Endothelial cell of umbilical vein (primary cell): ENCODE measurements around the gene ZHX3. TPM values are rescaled to one million over a fixed set of nuclear protein-coding genes. Genes with fewer than 3 reads are reported as not detected.

Experiments
- BruUV-seq: library from RNA; stranded (reverse); fragments of 400-500 nt; replicated peaks from 2 replicates; lab custom pipeline; 2021; lab: Mats Ljungman, UMichigan
- CTCF ChIA-PET: fragments of 300-600, 350-600 bp; sonication (Branson Sonifier 250); formaldehyde crosslinking; loops from one replicate; lab custom pipeline; 2021; ENCODE audit warnings: antibody characterized with exemption, inconsistent platforms; lab: Charles Lee
- POLR2A ChIA-PET: fragments of 300-600, 350-600 bp; sonication (Branson Sonifier 250); formaldehyde crosslinking; loops from one replicate; lab custom pipeline; 2021; ENCODE audit warnings: antibody characterized with exemption, inconsistent platforms; lab: Charles Lee
- DNase-seq: peaks from one replicate; pipeline ENCODE4 v3.0.0-alpha.2; 2011; ENCODE audit warnings: low read depth, low spot score
- FAIRE-seq: peaks from 2 replicates; lab custom pipeline; 2011; peaks lifted over from hg19 to GRCh38; lab: Jason Lieb, UNC
- H2AFZ ChIP-seq: 2 replicates; pipeline ENCODE4 v1.6.0; 2012; ENCODE audit warnings: low read depth, low read length, control low read depth, inconsistent platforms
- H3K27ac ChIP-seq: 2 replicates; pipeline ENCODE4 v1.5.1; 2011; ENCODE audit warnings: low read depth, mild to moderate bottlenecking, control low read depth, low read length, moderate library complexity; ENCODE audit not compliant: insufficient read depth
- H3K27me3 ChIP-seq, 2 experiments: 2 replicates each; pipeline versions ENCODE4 v1.6.0 to v1.6.1; 2011; ENCODE audit warnings: low read length in 2 of 2, mixed read lengths in 1 of 2; ENCODE audit not compliant: control insufficient read depth in 2 of 2, insufficient read depth in 2 of 2
- H3K36me3 ChIP-seq, 2 experiments: 2 replicates in 1 of 2; 3 replicates in 1 of 2; pipeline ENCODE4 v1.5.1; 2011; ENCODE audit warnings: low read length in 2 of 2, mild to moderate bottlenecking in 1 of 2, moderate library complexity in 1 of 2; ENCODE audit not compliant: control insufficient read depth in 2 of 2, insufficient read depth in 2 of 2; ENCODE audit errors: extremely low read depth in 1 of 2
- H3K4me1 ChIP-seq: 3 replicates; pipeline ENCODE4 v1.5.1; 2011; ENCODE audit warnings: mild to moderate bottlenecking, low read length; ENCODE audit not compliant: control insufficient read depth, insufficient read depth; ENCODE audit errors: extremely low read depth
- H3K4me2 ChIP-seq: 2 replicates; pipeline ENCODE4 v1.6.1; 2011; ENCODE audit warnings: low read length, control low read depth, mixed read lengths; ENCODE audit not compliant: insufficient read depth
- H3K4me3 ChIP-seq, 3 experiments: fragments of 200-600 bp in 1 of 3; sonication (generic), shearing (Covaris generic) in 1 of 3; replicated peaks in 1 of 3; 2 replicates each; pipeline ENCODE4 v1.5.1; 2011 to 2016; ENCODE audit warnings: control low read depth in 3 of 3, low read length in 3 of 3, mild to moderate bottlenecking in 2 of 3, inconsistent platforms in 1 of 3, low read depth in 1 of 3, moderate library complexity in 1 of 3; ENCODE audit not compliant: insufficient read depth in 1 of 3
- H3K79me2 ChIP-seq: 2 replicates; pipeline ENCODE4 v1.6.0; 2012; ENCODE audit warnings: low read length, inconsistent platforms; ENCODE audit not compliant: control insufficient read depth, insufficient read depth
- H3K9ac ChIP-seq: replicated peaks from 2 replicates; pipeline ENCODE3; 2011; ENCODE audit warnings: low read length, control low read depth; ENCODE audit not compliant: insufficient read depth; ENCODE audit errors: extremely low read depth
- H3K9me1 ChIP-seq: replicated peaks from 3 replicates; pipeline ENCODE4 v1.6.0; 2011; ENCODE audit warnings: mild to moderate bottlenecking, low read length; ENCODE audit not compliant: control insufficient read depth, insufficient read depth; ENCODE audit errors: extremely low read depth
- H3K9me3 ChIP-seq: replicated peaks from 2 replicates; pipeline ENCODE4 v1.5.1; 2012; ENCODE audit warnings: low read length, inconsistent platforms; ENCODE audit not compliant: control insufficient read depth, insufficient read depth
- H4K20me1 ChIP-seq: replicated peaks from 2 replicates; pipeline ENCODE3; 2011; ENCODE audit warnings: mild to moderate bottlenecking, low read length; ENCODE audit not compliant: control insufficient read depth, insufficient read depth; ENCODE audit errors: extremely low read depth
- EZH2 ChIP-seq: IDR thresholded peaks from 2 replicates; pipeline ENCODE4 v1.6.1; 2012; ENCODE audit warnings: borderline replicate concordance, low read depth, mild to moderate bottlenecking, moderate library complexity, low read length, inconsistent platforms; ENCODE audit not compliant: severe bottlenecking
- FOS ChIP-seq: IDR thresholded peaks from 2 replicates; pipeline ENCODE4 v1.6.1; 2011; ENCODE audit warnings: mild to moderate bottlenecking, low read length, moderate library complexity, borderline replicate concordance; ENCODE audit not compliant: insufficient read depth
- GATA2 ChIP-seq: IDR thresholded peaks from 2 replicates; pipeline ENCODE4 v1.7.0; 2011; ENCODE audit warnings: low read depth, mild to moderate bottlenecking, moderate library complexity, mixed read lengths, low read length; ENCODE audit not compliant: insufficient read length, insufficient read depth
- JUN ChIP-seq: IDR thresholded peaks from 2 replicates; pipeline ENCODE4 v1.6.1; 2011; ENCODE audit warnings: borderline replicate concordance, low read depth; ENCODE audit not compliant: insufficient read length, insufficient read depth
- MYC ChIP-seq: IDR thresholded peaks from one replicate; pipeline ENCODE4 v1.6.1; 2011; ENCODE audit warnings: mild to moderate bottlenecking, low read depth, low read length
- POLR2A ChIP-seq: IDR thresholded peaks from 2 replicates; pipeline ENCODE4 v1.6.1; 2012; ENCODE audit warnings: low read depth, mild to moderate bottlenecking, control low read depth, low read length
- POLR2AphosphoS5 ChIP-seq: IDR thresholded peaks from 2 replicates; pipeline ENCODE4 v1.6.1; 2012; ENCODE audit warnings: low read depth, mild to moderate bottlenecking, control low read depth, low read length, moderate library complexity; ENCODE audit not compliant: insufficient read depth
- dilution Hi-C: fragments of 300-500 bp; cut with MboI; formaldehyde crosslinking; loops from one replicate; pipeline ENCODE4 v1.15.0; 2019; ENCODE audit warnings: low sequenced_read_pairs; ENCODE audit not compliant: extremely low pct_ligation_motif_present
- intact Hi-C: fragments of 100-400 bp; cut with micrococcal nuclease; formaldehyde crosslinking; loops from one replicate; pipeline ENCODE4 v1.10.0; 2022
- polyA plus RNA-seq, 4 experiments: library from polyadenylated mRNA; depleted of rRNA in 3 of 4; stranded (reverse) in 3 of 4; unstranded in 1 of 4; fragments of >200 nt; gene quantifications; 2 replicates each; pipeline versions ENCODE4 v1.2.1 to v1.2.3, GENCODE V29; 2011 to 2012; ENCODE audit warnings: missing spikeins in 1 of 4
- total RNA-seq: library from RNA; stranded (reverse); gene quantifications from 2 replicates; pipeline ENCODE4 v1.2.3, GENCODE V29; 2021
- TF ChIP-seq, protein P1 (sequence below): IDR thresholded peaks from 2 replicates; pipeline ENCODE4 v1.6.1; 2011; ENCODE audit not compliant: insufficient read depth, insufficient read length
- TF ChIP-seq, protein P2 (sequence below), 2 donors: IDR thresholded peaks; 1 replicate in 1 of 2; 2 replicates in 1 of 2; pipeline ENCODE4 v1.5.1; 2011; ENCODE audit warnings: low read length in 2 of 2, mild to moderate bottlenecking in 2 of 2, moderate library complexity in 2 of 2, control low read depth in 1 of 2, inconsistent platforms in 1 of 2, low read depth in 1 of 2; ENCODE audit not compliant: insufficient read depth in 1 of 2; ENCODE audit errors: extremely low read depth in 1 of 2

ZHX3 gene
- total and polyA plus RNA-seq, 2 donors (not counting 3 experiments of a cell fraction or from before 2014, with no cell fraction given), result 7.4 to 17.8 TPM

DNA sequence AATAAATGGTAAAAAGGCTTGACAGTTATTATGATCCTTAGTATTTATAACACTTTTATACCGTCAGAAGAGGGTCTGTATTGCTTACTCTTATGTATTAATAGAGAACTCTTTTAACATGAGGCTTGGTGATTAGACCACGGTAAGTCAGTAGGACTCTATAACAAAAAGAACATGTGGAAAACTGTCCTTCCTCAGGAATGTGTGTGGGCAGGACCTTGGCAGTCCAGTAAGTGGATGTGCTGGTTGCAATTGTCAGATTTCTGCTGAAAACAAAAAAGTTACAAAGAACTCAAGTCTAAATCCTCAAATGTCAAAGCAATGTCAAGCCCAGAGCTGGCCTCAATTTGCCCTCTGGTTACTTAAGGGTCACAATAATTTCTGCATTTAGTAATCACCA lies 99.1 kb downstream of the ZHX3 start:
- no peak overlapping the region for H3K4me3 ChIP-seq
- no peaks in the 10 kb centered on the region for H3K9me3 ChIP-seq
- no peaks in the 10 kb centered on the region for H3K27me3 ChIP-seq
- H2AFZ ChIP-seq, result no peak overlapping the region
- ChIA-PET POLR2A (interaction anchor here (1.7 kb wide), 1 partner anchor 27 kb away, joined by 4 read pairs; no protein-coding TSS in a partner anchor), CTCF (interaction anchor here (0.7 to 1.9 kb wide), 3 partner anchors 14 to 114 kb away, joined by 4 to 7 read pairs (median 7); no protein-coding TSS in a partner anchor)
- no peak overlapping the region for H3K27ac ChIP-seq
- no TSS peak for BruUV-seq
- no peak overlapping the region for H3K4me2 ChIP-seq
- DNase-seq (no peak), FAIRE-seq (no peak)
- H3K36me3 ChIP-seq, result no peaks in the 10 kb centered on the region
- no peaks in the 10 kb centered on the region for H3K9me1 ChIP-seq
- dilution Hi-C loops, result no loop called here
- H3K79me2 ChIP-seq, result no peaks in the 10 kb centered on the region
- intact Hi-C loops, result no loop called here
- H4K20me1 ChIP-seq, result no peaks in the 10 kb centered on the region
- no peaks in the 10 kb centered on the region for H3K4me1 ChIP-seq
- TF ChIP-seq POLR2A (no peak), FOS (no peak), GATA2 (no peak), EZH2 (no peak), JUN (no peak), POLR2AphosphoS5 (no peak), MYC (no peak)
- TF ChIP-seq, protein P1, sequence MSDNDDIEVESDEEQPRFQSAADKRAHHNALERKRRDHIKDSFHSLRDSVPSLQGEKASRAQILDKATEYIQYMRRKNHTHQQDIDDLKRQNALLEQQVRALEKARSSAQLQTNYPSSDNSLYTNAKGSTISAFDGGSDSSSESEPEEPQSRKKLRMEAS, result no peak
- TF ChIP-seq, protein P2, sequence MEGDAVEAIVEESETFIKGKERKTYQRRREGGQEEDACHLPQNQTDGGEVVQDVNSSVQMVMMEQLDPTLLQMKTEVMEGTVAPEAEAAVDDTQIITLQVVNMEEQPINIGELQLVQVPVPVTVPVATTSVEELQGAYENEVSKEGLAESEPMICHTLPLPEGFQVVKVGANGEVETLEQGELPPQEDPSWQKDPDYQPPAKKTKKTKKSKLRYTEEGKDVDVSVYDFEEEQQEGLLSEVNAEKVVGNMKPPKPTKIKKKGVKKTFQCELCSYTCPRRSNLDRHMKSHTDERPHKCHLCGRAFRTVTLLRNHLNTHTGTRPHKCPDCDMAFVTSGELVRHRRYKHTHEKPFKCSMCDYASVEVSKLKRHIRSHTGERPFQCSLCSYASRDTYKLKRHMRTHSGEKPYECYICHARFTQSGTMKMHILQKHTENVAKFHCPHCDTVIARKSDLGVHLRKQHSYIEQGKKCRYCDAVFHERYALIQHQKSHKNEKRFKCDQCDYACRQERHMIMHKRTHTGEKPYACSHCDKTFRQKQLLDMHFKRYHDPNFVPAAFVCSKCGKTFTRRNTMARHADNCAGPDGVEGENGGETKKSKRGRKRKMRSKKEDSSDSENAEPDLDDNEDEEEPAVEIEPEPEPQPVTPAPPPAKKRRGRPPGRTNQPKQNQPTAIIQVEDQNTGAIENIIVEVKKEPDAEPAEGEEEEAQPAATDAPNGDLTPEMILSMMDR (IDR thresholded peaks at IDR 0.05; ENCODE audit: extremely low read depth in 1 of 2, insufficient read depth in 1 of 2, low read depth in 1 of 2, low read length in 2 of 2), result no peak
- no peak overlapping the region for H3K9ac ChIP-seq
